Trophoblast cell (in vitro differentiated cells and primary cell): ENCODE measurements around the gene CYP51A1.

Experiments
- DNase-seq, 2 donors: peaks; one replicate each; pipeline ENCODE4 v3.0.0-alpha.2; 2016
- H2AFZ ChIP-seq: 2 replicates; pipeline ENCODE4 v1.6.1; 2013; ENCODE audit warnings: low read length, moderate library complexity, mild to moderate bottlenecking; ENCODE audit not compliant: insufficient read depth, poor library complexity
- H2AK5ac ChIP-seq: 2 replicates; pipeline ENCODE4 v1.6.1; 2013; ENCODE audit warnings: mild to moderate bottlenecking, low read length
- H2BK120ac ChIP-seq: 2 replicates; pipeline ENCODE4 v1.6.1; 2013; ENCODE audit warnings: low read length, mild to moderate bottlenecking, moderate library complexity; ENCODE audit not compliant: insufficient read depth, poor library complexity
- H2BK12ac ChIP-seq: 2 replicates; pipeline ENCODE4 v1.6.1; 2013; ENCODE audit warnings: mild to moderate bottlenecking, low read length, moderate library complexity
- H2BK5ac ChIP-seq: 2 replicates; pipeline ENCODE4 v1.6.1; 2013; ENCODE audit warnings: low read length, low read depth, moderate library complexity, mild to moderate bottlenecking; ENCODE audit not compliant: poor library complexity
- H3K14ac ChIP-seq: 2 replicates; pipeline ENCODE4 v1.6.1; 2013; ENCODE audit warnings: mild to moderate bottlenecking, low read length
- H3K18ac ChIP-seq: 2 replicates; pipeline ENCODE4 v1.6.1; 2013; ENCODE audit warnings: mild to moderate bottlenecking, low read length
- H3K23ac ChIP-seq: 2 replicates; pipeline ENCODE4 v1.6.1; 2013; ENCODE audit warnings: low read length
- H3K27ac ChIP-seq: 2 replicates; pipeline ENCODE4 v1.5.1; 2013; ENCODE audit warnings: low read depth, mild to moderate bottlenecking, inconsistent platforms, low read length, moderate library complexity
- H3K27me3 ChIP-seq: 2 replicates; pipeline ENCODE4 v1.6.1; 2013; ENCODE audit warnings: inconsistent platforms, mild to moderate bottlenecking, low read length, moderate library complexity; ENCODE audit not compliant: insufficient read depth
- H3K36me3 ChIP-seq, 2 experiments: 1 replicate in 1 of 2; 2 replicates in 1 of 2; pipeline ENCODE4 v1.6.1; 2013; ENCODE audit warnings: low read length in 2 of 2, mild to moderate bottlenecking in 2 of 2, moderate library complexity in 1 of 2; ENCODE audit not compliant: insufficient read depth in 2 of 2, control insufficient read depth in 1 of 2
- H3K4ac ChIP-seq: 2 replicates; pipeline ENCODE4 v1.6.1; 2013; ENCODE audit warnings: low read depth, mild to moderate bottlenecking, low read length, moderate library complexity
- H3K4me1 ChIP-seq, 2 experiments: 1 replicate in 1 of 2; 2 replicates in 1 of 2; pipeline ENCODE4 v1.6.1; 2013; ENCODE audit warnings: low read length in 2 of 2, mild to moderate bottlenecking in 2 of 2, moderate library complexity in 1 of 2; ENCODE audit not compliant: insufficient read depth in 2 of 2, control insufficient read depth in 1 of 2
- H3K4me2 ChIP-seq: 2 replicates; pipeline ENCODE4 v1.6.1; 2013; ENCODE audit warnings: inconsistent platforms, mild to moderate bottlenecking, low read length, moderate library complexity
- H3K4me3 ChIP-seq: 2 replicates; pipeline ENCODE4 v1.5.1; 2013; ENCODE audit warnings: mild to moderate bottlenecking, low read depth, low read length, inconsistent platforms
- H3K79me1 ChIP-seq: one replicate; pipeline ENCODE4 v1.6.1; 2013; ENCODE audit warnings: low read length
- H3K79me2 ChIP-seq: 2 replicates; pipeline ENCODE4 v1.6.1; 2013; ENCODE audit warnings: low read length, mild to moderate bottlenecking; ENCODE audit not compliant: control insufficient read depth, insufficient read depth, poor library complexity
- H3K9ac ChIP-seq: 2 replicates; pipeline ENCODE4 v1.6.1; 2013; ENCODE audit warnings: mild to moderate bottlenecking, low read length
- H3K9me3 ChIP-seq: 2 replicates; pipeline ENCODE4 v1.6.1; 2013; ENCODE audit warnings: low read depth, mild to moderate bottlenecking, control low read depth, inconsistent platforms, low read length; ENCODE audit not compliant: insufficient read depth
- H4K12ac ChIP-seq: 2 replicates; pipeline ENCODE4 v1.6.1; 2013; ENCODE audit warnings: low read depth, mild to moderate bottlenecking, low read length, moderate library complexity
- H4K8ac ChIP-seq: 2 replicates; pipeline ENCODE4 v1.6.1; 2013; ENCODE audit warnings: low read depth, mild to moderate bottlenecking, low read length, moderate library complexity
- H4K91ac ChIP-seq: one replicate; pipeline ENCODE4 v1.6.1; 2013; ENCODE audit warnings: low read depth, mild to moderate bottlenecking, low read length, moderate library complexity
- WGBS: extraction: QIAGEN DNeasy Blood & Tissue Kit; methylation state at CpG from one replicate; pipeline ENCODE4 v1.1.7; 2013; ENCODE audit warnings: missing lambda C conversion rate; ENCODE audit not compliant: insufficient read length, insufficient coverage; ENCODE audit errors: extremely low coverage; 5-methylcytosine and 5-hydroxymethylcytosine counted together

Gene CYP51A1

DNA sequence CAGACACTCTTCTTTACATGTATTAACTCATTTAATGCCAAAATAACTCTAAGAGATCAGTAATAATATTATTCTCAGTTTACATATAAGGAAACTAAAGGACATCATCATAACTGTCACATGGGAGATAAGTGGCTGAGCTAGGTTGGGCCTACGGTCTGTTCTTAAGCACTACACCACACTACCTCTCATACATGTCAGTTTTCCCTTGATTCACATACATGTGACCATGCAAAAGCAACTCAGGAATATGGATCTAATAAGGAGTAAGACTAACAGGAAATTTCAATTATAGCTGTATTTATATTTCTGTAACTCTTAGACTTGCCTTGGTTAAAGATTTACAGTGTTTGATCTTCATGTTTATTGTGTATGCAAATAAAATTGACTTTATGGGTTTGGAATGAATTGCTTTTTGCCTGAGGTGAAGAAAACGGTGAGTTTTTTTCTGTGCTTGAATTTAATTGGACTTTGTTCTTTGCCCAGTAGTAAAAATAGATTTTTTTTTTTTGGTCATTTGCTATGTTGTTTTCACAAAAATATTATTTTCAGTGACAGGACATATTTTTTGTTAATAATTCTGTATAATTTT is 69.7 kb downstream of the CYP51A1 start:
- Histone ChIP-seq H3K4ac (no peak overlapping the region), H3K4me3 (no peak overlapping the region), H4K8ac (no peak overlapping the region), H2BK120ac (no peak overlapping the region), H3K4me1 (no peaks in the 10 kb centered on the region), H2AK5ac (no peak overlapping the region), H3K23ac (no peak overlapping the region), H3K27me3 (no peaks in the 10 kb centered on the region), H3K79me1 (no peaks in the 10 kb centered on the region), H3K27ac (no peak overlapping the region), H3K9me3 (no peaks in the 10 kb centered on the region), H3K14ac (no peak overlapping the region), H2BK5ac (no peak overlapping the region), H3K18ac (no peak overlapping the region), H3K79me2 (no peaks in the 10 kb centered on the region), H4K91ac (no peak overlapping the region), H3K36me3 (no peaks in the 10 kb centered on the region), H3K4me2 (no peak overlapping the region), H2AFZ (no peak overlapping the region), H3K9ac (no peak overlapping the region), H2BK12ac (no peak overlapping the region), H4K12ac (no peak overlapping the region)
- no CpG with 5 or more reads among the region's 2 CpGs for WGBS
- no peak for DNase-seq
